ENCODE results near the gene MLEC.

Gene MLEC

GRCh38 chr12:120708651-120709050 is 21.7 kb downstream of the MLEC start:
- no peaks in the 10 kb centered on the region for H3K27me3 ChIP-seq (ENCODE audit: insufficient read depth, poor library complexity, severe bottlenecking)
- TF ChIP-seq SPI1 (IDR thresholded peaks at IDR 0.05; ENCODE audit: borderline replicate concordance, low read depth): no peak
- TF ChIP-seq GABPA (IDR thresholded peaks at IDR 0.05; ENCODE audit: low read depth): no peak
- no peak for TF ChIP-seq CTCF (IDR thresholded peaks at IDR 0.05; ENCODE audit: insufficient read depth, low read length)
- no peak for TF ChIP-seq REST (IDR thresholded peaks at IDR 0.05; ENCODE audit: insufficient replicate concordance, low read depth)
- TF ChIP-seq POLR2AphosphoS5 (IDR thresholded peaks at IDR 0.05; ENCODE audit: low read depth): no peak
- no peak overlapping the region for H3K4me3 ChIP-seq (replicated peaks; ENCODE audit: insufficient read depth, low read length)
- DNase-seq (ENCODE audit: low read depth in 1 of 2, low spot score in 1 of 2): no peak
- H3K27ac ChIP-seq (replicated peaks): no peak overlapping the region

- Histone ChIP-seq H3K27ac (replicated peaks) (peak within 1 kb of the TSS; percentile 53), H3K27me3 (ENCODE audit: insufficient read depth, poor library complexity, severe bottlenecking) (no peaks in the 10 kb centered on the region), H3K4me3 (replicated peaks; ENCODE audit: insufficient read depth, low read length) (peak within 1 kb of the TSS; percentile 74)
- no peak for TF ChIP-seq SPI1 (IDR thresholded peaks at IDR 0.05; ENCODE audit: borderline replicate concordance, low read depth)
- TF ChIP-seq REST (IDR thresholded peaks at IDR 0.05; ENCODE audit: insufficient replicate concordance, low read depth): peak; percentile 15
- no peak for TF ChIP-seq GABPA (IDR thresholded peaks at IDR 0.05; ENCODE audit: low read depth)
- TF ChIP-seq POLR2AphosphoS5 (IDR thresholded peaks at IDR 0.05; ENCODE audit: low read depth): peak; percentile 39; the same call in 1 of the 2 replicates
- TF ChIP-seq CTCF (IDR thresholded peaks at IDR 0.05; ENCODE audit: insufficient read depth, low read length): no peak
- DNase-seq (ENCODE audit: low read depth in 1 of 2, low spot score in 1 of 2): peak in 1 of 2 experiments; percentile 47
These were observed 23.3 kb downstream of the MLEC start, which contains the start of gene UNC119B for GRCh38 chr12:120710031-120710804. Gene UNC119B, plus strand, starts transcription at chr12:120710458. Its CDS starts 17 bp downstream, at chr12:120710475.

- TF ChIP-seq SPI1 (IDR thresholded peaks at IDR 0.05; ENCODE audit: borderline replicate concordance, low read depth) (no peak), REST (IDR thresholded peaks at IDR 0.05; ENCODE audit: insufficient replicate concordance, low read depth) (no peak), POLR2AphosphoS5 (IDR thresholded peaks at IDR 0.05; ENCODE audit: low read depth) (no peak), GABPA (IDR thresholded peaks at IDR 0.05; ENCODE audit: low read depth) (no peak), CTCF (IDR thresholded peaks at IDR 0.05; ENCODE audit: insufficient read depth, low read length) (no peak)
These were observed 23.9 kb downstream of the MLEC start for GRCh38 chr12:120710805-120711296.

More at GRCh38 chr12:120710805-120711296, 23.9 kb downstream of the MLEC start:
- H3K27ac ChIP-seq (replicated peaks): peak overlapping the region; percentile 53
- no peak for DNase-seq (ENCODE audit: low read depth in 1 of 2, low spot score in 1 of 2)
- H3K27me3 ChIP-seq (ENCODE audit: insufficient read depth, poor library complexity, severe bottlenecking): no peaks in the 10 kb centered on the region
- H3K4me3 ChIP-seq (replicated peaks; ENCODE audit: insufficient read depth, low read length): peak overlapping the region; percentile 74
